Fibroblast of peridontal ligament (primary cell): Measurements from ENCODE around the gene GLCCI1.

Source experiments
- DNase-seq: peaks from one replicate; pipeline ENCODE4 v3.0.0-alpha.2; 2010; ENCODE audit errors: extremely low read depth

Gene GLCCI1

DNA sequence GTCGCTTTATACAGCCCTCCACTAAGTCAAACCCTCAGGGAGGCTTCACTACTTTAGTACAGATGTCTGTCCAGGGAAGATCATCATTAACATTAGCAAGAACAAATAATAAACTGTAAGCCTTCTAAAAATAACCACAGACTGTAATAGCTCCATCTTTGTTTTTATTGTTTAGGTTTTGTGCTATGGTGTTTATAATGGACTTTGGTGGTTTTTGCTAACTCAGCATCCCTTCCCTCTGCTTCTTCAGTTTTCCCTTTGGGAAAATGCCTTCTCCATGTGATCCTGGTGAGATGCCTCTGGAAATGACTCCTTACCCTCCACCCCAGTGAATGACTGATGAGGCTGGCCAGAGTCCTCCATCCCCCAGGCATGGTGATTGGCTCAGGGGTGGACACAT lies 162.1 kb downstream of the GLCCI1 start:
- DNase-seq, result no peak

DNA sequence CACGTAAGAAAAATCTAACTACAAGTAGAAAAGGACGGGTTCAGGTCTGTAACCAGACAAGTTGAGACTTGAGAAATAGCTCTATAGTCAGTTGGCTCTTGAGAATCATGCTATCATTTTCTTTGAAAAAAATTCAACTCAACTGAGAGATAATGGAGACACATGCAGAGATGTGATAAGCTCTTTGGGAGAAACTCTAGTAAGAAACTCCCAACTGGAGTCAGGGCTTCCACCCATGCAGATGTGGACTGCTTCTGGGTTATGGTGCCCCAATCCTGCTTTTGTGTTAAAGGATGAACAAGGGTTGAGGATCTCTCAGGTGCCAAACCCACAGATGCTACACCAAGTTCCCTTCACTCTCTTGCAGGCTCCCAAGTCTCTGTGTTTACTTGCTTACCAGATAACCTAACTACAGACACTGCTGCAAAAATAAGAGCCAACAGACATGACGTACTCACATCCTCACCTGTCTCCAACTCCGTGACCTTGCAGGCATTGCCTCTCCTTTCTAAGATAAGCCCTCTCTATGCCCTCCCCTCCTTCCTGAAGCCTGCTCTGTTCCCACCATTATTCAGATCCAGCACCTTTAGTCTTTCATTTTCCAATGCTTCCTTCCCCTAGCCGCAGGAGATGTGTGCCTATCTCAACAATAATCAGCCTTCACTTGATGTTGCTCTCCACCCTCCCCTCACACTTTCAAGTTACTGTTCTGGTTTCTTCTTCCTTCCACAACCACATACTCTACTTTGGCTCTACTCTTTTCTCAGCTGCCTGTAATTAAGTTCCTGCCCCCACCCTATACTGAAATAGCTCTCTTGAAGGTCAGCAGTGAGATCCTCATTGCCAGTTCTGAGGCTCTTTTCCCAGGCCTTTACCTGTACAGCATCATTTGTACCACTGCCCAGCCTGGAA lies 163.4 kb downstream of the GLCCI1 start:
- DNase-seq, result no peak

DNA sequence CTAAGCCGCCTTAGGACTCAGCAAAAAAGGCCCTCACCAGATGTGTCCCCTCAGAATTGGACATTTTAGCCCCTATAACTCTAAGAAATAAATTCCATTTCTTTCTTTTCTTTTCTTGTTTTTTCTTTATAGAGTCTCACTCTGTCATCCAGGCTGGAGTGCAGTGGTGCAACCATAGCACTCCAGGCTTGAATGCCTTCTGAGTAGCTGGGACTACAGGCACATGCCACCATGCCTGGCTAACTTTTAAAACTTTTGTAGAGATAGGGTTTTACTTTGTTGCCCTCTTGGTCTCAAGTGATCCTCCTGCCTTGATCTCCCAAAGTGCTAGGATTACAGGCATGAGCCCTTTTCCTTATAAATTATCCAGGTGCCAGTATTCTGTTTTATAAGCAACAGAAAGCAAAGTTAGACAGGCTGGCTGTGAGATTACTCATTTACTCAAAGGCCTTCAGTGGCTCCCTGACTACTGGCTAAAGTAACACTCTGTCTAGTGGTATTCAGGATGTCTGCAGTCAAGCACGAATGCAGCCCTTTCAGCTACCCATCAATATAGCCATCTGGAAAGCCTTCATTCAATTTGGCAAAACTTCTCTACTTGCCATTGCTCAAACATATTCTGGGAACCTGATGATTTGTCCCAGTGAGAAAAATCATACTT lies 164.7 kb downstream of the GLCCI1 start:
- no peak for DNase-seq

DNA sequence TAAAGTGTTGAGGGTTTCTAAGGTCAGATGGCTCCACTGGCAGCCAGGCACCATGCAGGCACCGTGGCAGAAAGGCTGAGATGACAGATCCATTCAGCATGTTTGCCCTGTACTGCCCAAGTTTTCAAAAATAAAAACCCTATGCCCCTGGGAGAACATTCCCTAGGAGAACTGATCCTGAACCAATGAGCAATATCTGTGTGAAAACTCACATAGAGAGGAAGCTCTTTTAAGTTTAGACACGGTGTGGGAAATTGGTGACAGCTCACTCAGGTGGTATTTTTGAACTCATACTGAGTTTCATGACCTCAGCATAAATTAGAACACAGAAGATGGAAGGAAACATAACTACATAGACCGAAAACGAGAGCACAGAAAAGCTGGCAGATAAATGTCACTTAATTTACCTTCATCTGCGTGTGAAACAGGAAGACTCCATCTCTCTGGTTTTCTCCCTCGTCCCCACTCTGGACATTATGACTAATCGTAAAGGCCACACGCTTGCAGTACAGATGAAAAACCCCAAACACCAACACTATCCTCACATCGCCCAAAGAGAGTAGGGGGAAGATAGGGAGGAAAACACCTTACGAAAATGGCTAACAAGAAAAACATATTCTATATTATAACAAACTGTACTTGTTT lies 165.6 kb downstream of the GLCCI1 start:
- no peak for DNase-seq

DNA sequence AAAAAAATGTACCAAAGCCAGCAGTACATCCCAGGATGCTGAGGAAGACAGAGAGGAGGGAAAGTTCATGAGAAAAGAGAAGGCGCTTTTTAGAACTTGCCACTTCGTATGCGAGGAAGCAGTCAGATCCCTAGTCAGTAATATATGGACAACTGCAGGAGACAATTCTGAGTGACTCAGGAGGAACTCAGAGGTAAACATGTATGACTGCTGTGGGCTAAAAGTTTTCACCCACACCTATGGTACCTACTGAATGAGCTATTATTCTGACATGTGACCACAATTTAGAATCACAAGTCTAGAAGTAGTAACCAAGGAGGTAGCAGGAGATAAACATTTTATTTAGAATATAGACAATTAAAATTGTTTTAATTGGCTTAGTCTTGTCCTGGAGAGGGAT lies 166.8 kb downstream of the GLCCI1 start:
- no peak for DNase-seq

DNA sequence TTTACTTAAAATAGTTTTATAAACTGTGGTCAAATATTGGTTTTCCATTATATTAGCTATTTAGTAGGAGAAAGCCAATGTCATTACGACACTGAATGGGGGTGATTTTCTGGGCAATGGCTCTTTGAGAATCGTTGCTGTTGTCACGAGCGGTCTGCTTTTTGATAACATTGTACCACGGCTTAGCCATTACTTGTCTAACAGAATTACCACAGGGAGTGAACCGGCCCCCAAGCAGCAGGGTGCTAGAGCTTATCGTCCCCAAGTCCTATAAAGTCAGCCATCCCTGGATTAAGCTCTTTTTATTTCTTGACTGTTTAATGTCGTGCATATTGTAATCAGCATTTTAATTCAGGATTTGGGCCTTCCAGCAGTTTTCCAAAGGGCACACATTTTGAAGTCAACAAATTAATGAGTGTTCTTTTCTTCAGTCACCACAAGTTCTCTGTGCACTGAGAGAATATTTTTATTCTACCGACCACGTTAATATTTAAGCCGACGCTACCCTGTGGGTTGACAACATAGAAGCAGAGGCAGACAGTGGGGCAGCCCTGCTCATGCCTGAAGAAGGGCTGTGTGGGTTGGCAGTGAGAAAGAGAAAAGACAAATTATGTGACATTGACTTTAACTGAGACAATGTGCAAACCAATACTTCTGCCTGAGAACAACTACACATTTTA lies 167.6 kb downstream of the GLCCI1 start:
- DNase-seq, result no peak
